GM21786 (cell line): ENCODE results near the gene CDC42EP4.
A peak's percentile ranks its signal among the peaks of the same experiment; 100 is the strongest.
"Not testable (repeated sequence)": the region's sequence is repeated elsewhere in the genome, so short reads cannot be mapped to it uniquely, and the experiment has no call there.

Source experiments
- ATAC-seq: cut with Tn5 transposase; IDR thresholded peaks from one replicate; pipeline ENCODE4 v1.9.1; 2021; ENCODE audit not compliant: unreplicated experiment

CDC42EP4 gene

DNA sequence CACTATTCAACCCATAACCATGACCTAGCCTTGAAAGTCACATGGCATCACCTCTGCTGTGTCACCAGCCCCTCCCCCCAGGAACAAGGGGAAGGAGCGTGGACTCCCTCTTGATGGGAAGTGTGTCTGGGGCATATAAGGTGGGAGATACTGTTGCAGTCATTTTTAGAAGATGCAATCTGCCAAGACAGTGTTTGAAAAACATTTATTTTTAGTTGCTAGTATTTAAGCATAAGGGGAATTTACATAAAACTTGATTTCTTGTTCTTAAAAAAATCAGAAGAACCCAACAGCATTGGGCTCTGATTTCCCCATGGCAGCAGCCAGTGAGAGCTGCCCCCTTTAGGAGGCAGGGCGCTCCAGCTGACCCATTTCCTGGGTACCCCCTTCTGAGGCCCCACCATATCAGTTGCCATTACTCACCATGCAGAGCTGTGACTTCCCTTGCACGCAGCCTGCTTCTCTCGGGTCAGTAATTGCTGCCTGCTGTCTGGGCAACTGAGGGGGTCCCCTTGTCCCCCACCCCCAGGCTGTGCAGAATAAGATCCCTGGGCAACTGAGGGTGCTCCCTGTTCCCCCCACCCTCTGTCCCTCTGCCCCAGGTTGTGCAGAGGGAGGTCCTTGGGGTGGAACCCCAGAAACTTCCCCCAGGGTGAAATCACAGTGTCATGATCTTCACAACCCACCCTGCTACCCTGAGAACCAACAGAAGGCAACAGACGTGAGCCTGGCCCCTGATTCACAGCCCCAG is 11.8 kb upstream of the CDC42EP4 start:
- no peak for ATAC-seq

- ATAC-seq, result no peak
These were observed 8.9 kb upstream of the CDC42EP4 start for GRCh38 chr17:73320601-73321264.

DNA sequence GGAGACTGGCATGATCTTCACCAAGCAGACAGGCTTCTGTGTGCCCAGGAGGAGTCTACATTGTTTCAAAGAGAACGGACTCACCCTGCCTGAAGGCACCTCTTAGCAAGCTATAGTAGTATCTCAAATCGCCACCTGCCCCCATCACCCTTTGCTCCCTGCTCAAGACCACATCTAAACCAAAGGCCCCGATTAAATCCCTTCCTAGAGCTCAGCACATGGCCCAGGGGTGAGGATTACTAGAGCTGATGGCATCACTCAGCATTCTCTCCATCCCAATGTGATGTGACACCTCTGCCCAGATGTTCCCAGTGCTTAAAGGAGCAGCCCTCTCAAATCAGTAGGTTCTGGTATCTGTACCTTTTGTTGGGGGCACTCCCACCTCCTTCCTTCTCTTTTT is 8.0 kb upstream of the CDC42EP4 start:
- ATAC-seq, result no peak

GRCh38 chr17:73318836-73319235 is 7.0 kb upstream of the CDC42EP4 start:
- no peak for ATAC-seq

DNA sequence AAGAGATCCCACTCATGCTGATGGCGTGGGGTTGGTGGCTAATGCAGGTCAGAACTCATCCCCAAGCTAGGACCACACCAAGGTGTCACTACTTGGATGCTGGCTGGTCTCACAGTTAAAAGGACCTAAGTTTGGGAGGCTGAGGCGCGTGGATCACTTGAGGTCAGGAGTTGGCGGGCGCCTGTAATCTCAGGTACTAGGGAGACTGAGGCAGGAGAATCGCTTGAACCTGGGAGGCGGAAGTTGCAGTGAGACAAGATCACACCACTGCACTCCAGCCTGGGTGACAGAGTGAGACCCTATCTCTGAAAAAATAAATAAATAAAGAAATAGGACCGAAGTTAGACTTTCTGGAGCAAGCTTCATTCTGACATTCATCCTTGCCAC is 6.6 kb upstream of the CDC42EP4 start:
- no peak for ATAC-seq

DNA sequence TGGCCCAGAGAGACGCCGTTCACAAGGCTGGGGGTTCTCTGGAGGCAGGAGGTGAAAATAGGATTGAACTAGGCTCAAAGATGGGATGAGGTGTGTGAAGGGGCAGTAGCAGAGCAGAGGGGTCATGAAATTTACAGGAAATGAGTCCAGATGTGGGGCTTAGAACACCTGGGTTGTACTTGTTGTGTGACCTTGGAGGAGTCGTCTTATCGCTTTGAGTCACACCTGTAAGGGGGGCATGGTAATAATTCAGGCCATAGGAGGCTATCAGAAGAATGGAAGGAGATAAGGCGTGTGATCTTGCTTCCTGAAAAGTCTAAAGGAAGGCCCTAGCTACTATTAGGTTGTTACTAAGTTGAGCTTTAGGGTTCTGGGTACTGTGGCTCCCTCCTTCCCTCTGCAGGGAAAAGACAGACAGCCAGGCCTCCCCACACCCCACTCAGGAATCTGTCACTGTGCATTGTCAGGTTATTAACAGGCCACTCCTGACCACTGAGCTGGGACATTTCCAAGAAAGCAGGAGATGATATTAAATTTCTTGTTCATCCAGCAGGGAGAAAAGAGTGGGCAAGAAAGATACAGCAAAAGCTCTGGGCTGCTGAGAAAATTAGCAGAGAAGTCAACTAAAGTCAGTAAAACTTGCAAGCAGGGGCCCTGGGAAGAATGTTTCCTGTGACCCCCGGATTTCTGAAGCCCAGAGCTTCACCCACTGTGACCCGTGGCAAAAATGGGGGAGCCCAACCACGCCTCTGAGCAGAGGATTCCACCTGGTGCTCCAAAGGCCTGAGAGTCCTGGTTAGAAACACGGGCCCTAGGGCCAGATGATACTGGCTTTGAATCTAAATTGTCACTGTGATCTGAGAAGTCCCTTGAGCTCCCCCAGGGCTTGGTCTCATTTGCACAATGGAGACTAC is 6.0 kb upstream of the CDC42EP4 start:
- peak; percentile 18 for ATAC-seq

- peak; percentile 67 for ATAC-seq
These were observed 5.2 kb upstream of the CDC42EP4 start for GRCh38 chr17:73316919-73317505.

DNA sequence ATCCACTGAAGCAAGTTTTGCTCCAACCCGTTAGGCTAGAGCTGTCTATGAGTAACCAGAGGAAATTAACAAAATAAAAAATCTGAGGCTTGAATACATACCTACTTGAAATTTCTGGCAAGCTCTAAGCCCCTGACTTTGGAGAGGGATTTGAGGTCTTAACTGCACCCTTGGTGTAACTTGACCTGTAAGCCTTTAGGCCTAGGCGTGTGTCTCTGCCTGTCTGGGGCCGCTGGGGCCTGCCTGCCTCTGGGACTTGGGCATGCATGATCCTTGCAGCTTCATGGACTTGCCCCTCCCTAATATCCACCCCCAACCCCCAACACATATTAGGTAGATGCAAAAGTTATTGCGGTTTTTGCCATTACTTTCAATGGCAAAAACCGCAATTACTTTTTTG is 3.7 kb upstream of the CDC42EP4 start:
- ATAC-seq, result no peak

- ATAC-seq, result no peak
These were observed 1.8 kb upstream of the CDC42EP4 start for GRCh38 chr17:73313526-73314127.

DNA sequence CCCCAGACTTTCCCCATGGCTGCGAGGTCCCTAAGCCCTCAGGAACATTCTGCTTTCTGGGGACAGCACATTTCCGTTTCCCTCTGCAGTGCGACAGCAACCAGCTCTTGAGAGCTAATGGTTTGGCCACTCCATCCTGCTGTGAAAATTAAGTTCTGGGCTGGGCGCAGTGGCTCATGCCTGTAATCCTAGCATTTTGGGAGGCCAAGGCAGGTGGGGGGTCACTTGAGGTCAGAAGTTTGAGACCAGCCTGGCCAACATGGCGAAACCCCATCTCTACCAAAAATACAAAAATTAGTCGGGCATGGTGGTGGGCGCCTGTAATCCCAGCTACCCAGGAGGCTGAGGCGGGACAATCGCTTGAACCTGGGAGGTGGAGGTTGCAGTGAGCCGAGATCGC is 1.1 kb upstream of the CDC42EP4 start:
- not testable (repeated sequence) for ATAC-seq

DNA sequence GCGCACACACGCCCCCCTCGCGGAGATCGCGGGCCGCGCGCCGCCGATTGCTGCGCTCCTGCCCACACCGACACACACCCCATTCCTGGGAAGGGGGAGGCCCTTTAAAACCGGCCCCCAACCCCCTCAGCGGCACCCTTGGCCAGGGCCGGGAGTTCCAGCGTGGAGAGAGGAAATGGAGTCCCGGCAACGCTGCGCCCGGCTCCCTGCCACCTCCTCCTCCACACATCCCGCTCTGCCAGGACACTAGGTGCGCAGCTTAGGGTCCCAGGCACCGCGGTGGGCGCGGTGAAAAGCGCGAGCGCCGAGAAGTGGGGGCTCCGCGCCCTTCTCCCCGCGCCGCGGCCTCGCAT is 397 bp downstream of the CDC42EP4 start:
- ATAC-seq, result peak; percentile 19

GRCh38 chr17:73309727-73310596 is 1.8 kb downstream of the CDC42EP4 start:
- ATAC-seq, result no peak

DNA sequence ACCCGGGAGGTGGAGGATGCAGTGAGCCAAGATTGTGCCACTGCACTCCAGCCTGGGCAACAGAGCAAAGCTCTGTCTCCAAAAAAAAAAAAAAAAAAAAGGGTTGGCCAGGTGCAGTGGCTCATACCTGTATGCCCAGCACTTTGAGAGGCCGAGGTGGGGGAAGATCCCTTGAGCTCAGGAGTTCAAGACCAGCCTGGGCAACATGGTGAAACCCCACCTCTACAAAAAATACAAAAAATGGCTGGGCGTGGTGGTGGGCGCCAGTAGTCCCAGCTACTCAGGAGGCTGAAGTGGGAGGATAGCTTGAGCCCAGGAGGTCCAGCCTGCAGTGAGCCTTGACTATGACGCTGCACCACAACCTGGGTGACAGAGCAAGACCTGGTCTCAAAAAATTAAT is 2.8 kb downstream of the CDC42EP4 start:
- ATAC-seq, result not testable (repeated sequence)

DNA sequence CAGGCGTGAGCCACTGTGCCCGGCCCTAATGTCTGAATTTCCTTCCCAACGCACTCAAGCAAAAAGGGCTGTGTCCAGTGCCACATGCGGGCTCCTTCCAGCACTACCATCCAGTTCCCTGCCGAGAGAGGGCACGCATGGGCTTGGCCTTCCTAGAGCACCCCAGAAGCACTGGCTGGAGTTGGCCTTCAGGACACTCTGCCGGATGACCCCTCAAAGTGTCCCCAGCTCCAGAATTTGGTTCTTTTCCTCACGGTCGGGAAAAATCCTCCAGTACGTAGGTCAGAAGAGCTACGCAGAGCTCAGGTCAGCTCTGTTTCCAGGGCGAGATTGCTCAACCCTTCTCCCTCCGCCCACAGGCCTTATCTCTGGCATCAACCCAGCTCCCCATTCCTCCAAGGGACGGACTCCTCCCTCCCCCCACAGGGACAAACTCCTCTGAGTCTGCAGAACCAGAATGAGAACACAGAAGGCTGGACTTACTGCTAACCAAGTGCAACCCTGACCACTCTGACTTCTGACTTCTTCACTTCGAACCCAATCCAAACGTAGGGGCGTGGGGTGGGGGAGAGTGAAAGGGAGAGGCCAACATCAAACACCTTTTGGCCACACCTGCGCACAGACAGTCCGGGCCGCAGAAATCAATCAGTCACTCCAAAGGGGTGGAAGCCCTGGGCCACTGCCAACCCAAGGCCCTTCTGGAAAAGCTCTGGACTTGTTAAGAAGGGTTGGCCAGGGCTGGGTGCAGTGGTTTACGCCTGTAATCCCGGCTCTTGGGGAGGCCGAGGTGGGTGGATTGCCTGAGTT is 3.6 kb downstream of the CDC42EP4 start:
- ATAC-seq, result no peak

DNA sequence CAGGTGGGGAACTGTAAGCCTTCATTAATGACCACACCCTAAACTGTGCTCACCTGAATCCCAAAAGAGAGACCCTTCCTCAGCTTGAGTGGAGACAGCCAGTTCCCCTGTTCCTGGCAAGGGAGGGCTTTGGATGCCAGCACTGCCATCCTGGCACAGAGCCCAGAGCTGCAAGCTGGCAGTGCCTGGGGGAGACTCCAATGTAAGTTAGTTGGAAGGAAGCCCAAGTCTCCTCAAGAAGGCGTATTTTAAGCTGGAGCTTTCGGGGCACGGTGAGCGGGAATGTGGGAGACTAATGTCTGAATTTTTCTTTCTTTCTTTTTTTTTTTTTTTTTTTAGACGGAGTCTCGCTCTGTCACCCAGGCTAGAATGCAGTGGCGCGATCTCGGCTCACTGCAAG is 4.7 kb downstream of the CDC42EP4 start:
- ATAC-seq, result no peak

DNA sequence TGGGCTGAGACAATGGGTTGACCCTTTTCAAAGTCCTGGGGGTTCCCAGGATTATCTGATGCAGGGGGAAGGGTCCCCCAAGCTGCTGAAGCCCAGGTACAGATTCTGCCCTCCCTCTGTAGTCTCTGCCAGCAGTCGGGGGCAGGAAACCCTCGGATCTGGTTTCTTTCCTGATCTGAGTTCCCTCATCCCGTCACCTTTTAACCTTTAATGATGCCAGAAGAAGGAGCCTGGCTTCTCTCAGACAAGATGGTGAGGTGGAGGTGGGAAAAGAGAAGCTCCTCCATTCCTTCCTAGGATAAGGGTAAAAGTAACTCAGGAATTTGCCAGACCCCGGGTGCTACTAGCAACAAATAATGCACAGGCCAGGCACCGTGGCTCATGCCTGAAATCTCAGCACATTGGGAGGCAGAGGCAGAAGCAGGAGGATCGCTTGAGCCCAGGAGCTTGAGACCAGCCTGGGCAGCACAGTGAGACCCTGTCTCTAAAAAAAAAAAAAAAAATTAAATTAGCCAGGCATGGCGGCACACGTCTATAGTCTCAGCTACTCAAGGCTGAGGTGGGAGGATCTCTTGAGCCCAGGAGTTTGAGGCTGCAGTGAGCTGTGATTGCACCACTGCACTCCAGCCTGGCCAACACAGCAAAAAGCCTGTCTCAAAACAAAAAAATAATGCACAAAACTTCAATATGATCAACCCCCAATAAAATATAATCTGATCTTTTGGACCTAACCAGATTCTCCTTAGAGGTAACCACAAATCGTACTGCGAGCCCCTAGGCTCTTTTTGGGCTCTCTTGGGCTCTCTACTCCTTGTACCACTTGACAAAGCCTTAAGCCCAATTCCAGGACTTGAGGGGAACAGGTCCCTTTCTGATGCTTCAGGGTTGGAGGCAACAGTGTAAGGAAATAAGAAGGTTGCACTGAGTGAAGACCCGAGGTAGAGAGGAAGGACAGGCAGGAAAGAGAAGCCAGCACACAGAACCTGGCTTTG is 5.7 kb downstream of the CDC42EP4 start:
- ATAC-seq, result no peak

DNA sequence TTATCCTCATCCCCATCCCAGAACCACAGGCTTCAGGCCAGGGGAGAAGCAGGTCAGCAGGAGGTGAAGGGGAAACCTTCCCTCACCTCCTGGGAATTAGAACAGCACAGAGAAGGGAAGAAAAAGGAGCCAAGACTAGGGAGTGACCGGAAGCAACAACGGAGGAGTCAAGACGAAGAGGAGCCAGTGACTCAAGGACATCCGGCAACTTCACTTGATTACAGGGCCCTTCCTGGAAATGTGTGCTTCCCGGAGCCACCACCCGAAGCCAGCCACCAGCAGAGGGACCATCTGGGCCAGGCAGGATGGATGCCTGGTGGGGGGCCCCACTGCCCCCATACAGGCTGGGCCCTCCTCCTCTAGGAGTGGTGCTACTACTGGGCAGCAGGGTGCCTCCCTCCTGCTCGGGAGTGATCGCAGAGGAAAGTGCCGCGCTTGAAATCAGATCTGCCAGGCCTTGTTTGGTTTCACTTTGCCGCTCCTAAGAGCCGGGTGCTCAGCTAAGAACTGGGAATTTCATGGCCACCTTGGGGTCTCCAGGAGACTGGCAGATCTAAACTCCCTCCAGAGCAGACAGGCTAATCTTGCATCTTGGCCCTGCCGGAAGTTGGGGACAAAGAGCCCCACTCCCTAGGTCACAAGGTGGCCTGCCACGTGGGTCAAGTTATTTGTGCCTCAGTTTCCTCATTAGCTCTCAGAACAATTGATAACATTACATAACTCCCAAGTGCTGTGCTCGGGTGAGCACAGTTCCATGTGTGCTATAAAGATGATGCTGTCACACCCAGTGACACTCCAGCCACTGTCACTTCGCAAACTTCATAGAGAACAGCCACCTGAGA is 6.6 kb downstream of the CDC42EP4 start:
- ATAC-seq, result no peak
